Testis (tissue), 3 donors: Measurements from ENCODE around the gene TMEM200C. TPM values are rescaled to one million over a fixed set of nuclear protein-coding genes. Genes with fewer than 3 reads are reported as not detected.
"Not testable (repeated sequence)": the region's sequence is repeated elsewhere in the genome, so short reads cannot be mapped to it uniquely, and the experiment has no call there.

Experiments
- DNase-seq: peaks from one replicate; pipeline ENCODE4 v3.0.0-alpha.2; 2019
- H3K27ac ChIP-seq, 2 donors: fragments of 200-600 bp; sonication (generic); one replicate each; pipeline ENCODE4 v1.5.1; 2019
- H3K27me3 ChIP-seq: fragments of 200-600 bp; sonication (generic); one replicate; pipeline ENCODE4 v1.5.1; 2019
- H3K36me3 ChIP-seq: fragments of 200-600 bp; sonication (generic); one replicate; pipeline ENCODE4 v1.5.1; 2017; ENCODE audit warnings: low read depth; ENCODE audit errors: missing control alignments
- H3K4me1 ChIP-seq: fragments of 200-600 bp; sonication (generic); one replicate; pipeline ENCODE4 v1.5.1; 2019
- H3K4me3 ChIP-seq, 2 donors: fragments of 200-600 bp; sonication (generic); one replicate each; pipeline ENCODE4 v1.5.1; 2017 to 2019
- H3K9me3 ChIP-seq: fragments of 200-600 bp; sonication (generic); one replicate; pipeline ENCODE4 v1.5.1; 2017
- CTCF ChIP-seq, 3 experiments: fragments of 450-650 bp in 2 of 3; fragments of 200-600 bp in 1 of 3; sonication (generic) in 1 of 3; IDR thresholded peaks; one replicate each; pipeline ENCODE4 v1.5.1; 2016 to 2019; ENCODE audit warnings: antibody characterized with exemption in 3 of 3, mild to moderate bottlenecking in 2 of 3, moderate library complexity in 1 of 3
- POLR2A ChIP-seq: fragments of 450-650 bp; IDR thresholded peaks from one replicate; pipeline ENCODE4 v1.6.1; 2017; ENCODE audit warnings: antibody characterized with exemption, mild to moderate bottlenecking, moderate library complexity
- WGBS, 2 donors: methylation state at CpG; one replicate each; pipeline ENCODE4 v1.1.5; 2018; 5-methylcytosine and 5-hydroxymethylcytosine counted together
- intact Hi-C: fragments of 100-400 bp; cut with DNase I; formaldehyde crosslinking; loops from one replicate; pipeline ENCODE4 v1.15.1; 2023; ENCODE audit warnings: low total_unique reads
- polyA plus RNA-seq: library from polyadenylated mRNA; stranded (reverse); fragments of 350-450 nt; fragmentation: Illumina TruSeq; extraction: RNeasy Lipid Tissue Mini Kit (QIAGEN cat#74804); gene quantifications from one replicate; pipeline ENCODE4 v1.2.3, GENCODE V29; 2014; ENCODE audit warnings: low read depth, low replicate concordance; ENCODE audit not compliant: insufficient read depth
- total RNA-seq, 2 donors: library from RNA; depleted of rRNA; stranded (reverse); fragments of >200 nt; gene quantifications; one replicate each; pipeline ENCODE4 v1.2.3, GENCODE V29; 2016

Gene TMEM200C
- total and polyA plus RNA-seq, 3 donors from 2014 or later, result 0.92 to 3.3 (median 3.3) TPM

GRCh38 chr18:5865521-5865920 is 29.8 kb downstream of the TMEM200C start:
- Histone ChIP-seq H3K4me1 (no peaks in the 10 kb centered on the region), H3K27me3 (no peaks in the 10 kb centered on the region), H3K9me3 (no peaks in the 10 kb centered on the region), H3K4me3 (no peak overlapping the region), H3K27ac (no peak overlapping the region), H3K36me3 (no peaks in the 10 kb centered on the region)
- DNase-seq, result no peak
- TF ChIP-seq CTCF (IDR thresholded peaks at IDR 0.05) (no peak), POLR2A (no peak)
- 94 to 96% methylated on average over 1 of the region's 1 CpG for WGBS, 2 donors
- intact Hi-C loops, result no loop called here

- H3K27me3 ChIP-seq, H3K4me1 ChIP-seq, intact Hi-C loops, H3K4me3 ChIP-seq, H3K27ac ChIP-seq, DNase-seq, H3K9me3 ChIP-seq, H3K36me3 ChIP-seq: not testable (repeated sequence)
- WGBS, 2 donors, result 60 to 88% methylated on average over 1 of the region's 1 CpG
Measured at GRCh38 chr18:5862127-5862526, 33.2 kb downstream of the TMEM200C start.

- intact Hi-C loops, result no loop called here
- no peaks in the 10 kb centered on the region for H3K36me3 ChIP-seq
- DNase-seq, result no peak
- no peak overlapping the region for H3K4me3 ChIP-seq
- TF ChIP-seq CTCF (IDR thresholded peaks at IDR 0.05), result no peak
- TF ChIP-seq POLR2A, result no peak
- H3K4me1 ChIP-seq, result no peaks in the 10 kb centered on the region
- no peaks in the 10 kb centered on the region for H3K9me3 ChIP-seq
- H3K27me3 ChIP-seq, result no peaks in the 10 kb centered on the region
- no peak overlapping the region for H3K27ac ChIP-seq
- 55 to 63% methylated on average over 3 of the region's 3 CpGs for WGBS, 2 donors
Measured at GRCh38 chr18:5857180-5857579, 38.1 kb downstream of the TMEM200C start.

- H3K9me3 ChIP-seq, result no peaks in the 10 kb centered on the region
- DNase-seq, result no peak
- 81% methylated on average over 5 of the region's 5 CpGs for WGBS, 2 donors
- no peaks in the 10 kb centered on the region for H3K36me3 ChIP-seq
- intact Hi-C loops, result no loop called here
- H3K4me1 ChIP-seq, result no peaks in the 10 kb centered on the region
- TF ChIP-seq POLR2A (no peak), CTCF (IDR thresholded peaks at IDR 0.05) (no peak)
- H3K4me3 ChIP-seq, result no peak overlapping the region
- no peak overlapping the region for H3K27ac ChIP-seq
- no peaks in the 10 kb centered on the region for H3K27me3 ChIP-seq
Measured at GRCh38 chr18:5853253-5853652, 42.1 kb downstream of the TMEM200C start.

GRCh38 chr18:5851998-5852397 is 43.3 kb downstream of the TMEM200C start:
- H3K27ac ChIP-seq, result no peak overlapping the region
- peak in 1 of 3 experiments; percentile 13 for TF ChIP-seq CTCF (IDR thresholded peaks at IDR 0.05)
- no peak for TF ChIP-seq POLR2A

More at GRCh38 chr18:5851998-5852397, 43.3 kb downstream of the TMEM200C start:
- intact Hi-C loops, result no loop called here
- no peak for DNase-seq
- WGBS, 2 donors, result 31 to 49% methylated on average over 2 of the region's 2 CpGs
- Histone ChIP-seq H3K4me3 (no peak overlapping the region), H3K36me3 (no peaks in the 10 kb centered on the region), H3K9me3 (no peaks in the 10 kb centered on the region), H3K27me3 (no peaks in the 10 kb centered on the region), H3K4me1 (no peaks in the 10 kb centered on the region)
